ENCODE results near the gene GARNL3.

Gene GARNL3

GRCh38 chr9:127233550-127233949 is 31.0 kb upstream of the GARNL3 start:
- DNase-seq = no peak
- no peak for ATAC-seq

- DNase-seq (no peak), ATAC-seq (no peak)
These were observed 30.6 kb upstream of the GARNL3 start for GRCh38 chr9:127233989-127234388.

GRCh38 chr9:127237801-127238200 is 26.8 kb upstream of the GARNL3 start:
- ATAC-seq (no peak), DNase-seq (no peak)

GRCh38 chr9:127241354-127241753 is 23.2 kb upstream of the GARNL3 start:
- DNase-seq = no peak
- no peak for ATAC-seq

- DNase-seq (peak; percentile 96), ATAC-seq (peak; percentile 100)
These were observed 19.7 kb upstream of the GARNL3 start for GRCh38 chr9:127244609-127245601.

- ATAC-seq (no peak), DNase-seq (no peak)
These were observed 18.9 kb upstream of the GARNL3 start for GRCh38 chr9:127245637-127246164.

- ATAC-seq = no peak
- DNase-seq = no peak
These were observed 16.3 kb upstream of the GARNL3 start for GRCh38 chr9:127248241-127248640.

- no peak for DNase-seq
- ATAC-seq = no peak
These were observed 14.7 kb upstream of the GARNL3 start for GRCh38 chr9:127249877-127250276.

- ATAC-seq (no peak), DNase-seq (no peak)
These were observed 13.6 kb upstream of the GARNL3 start for GRCh38 chr9:127250896-127251391.

- ATAC-seq = no peak
- DNase-seq = no peak
These were observed 11.9 kb upstream of the GARNL3 start for GRCh38 chr9:127252410-127253318.

- ATAC-seq (no peak), DNase-seq (no peak)
These were observed 11.1 kb upstream of the GARNL3 start for GRCh38 chr9:127253446-127253845.

- DNase-seq = no peak
- no peak for ATAC-seq
These were observed 8.9 kb upstream of the GARNL3 start for GRCh38 chr9:127255692-127256091.

GRCh38 chr9:127256324-127256723 is 8.2 kb upstream of the GARNL3 start:
- DNase-seq = no peak
- ATAC-seq = no peak

- ATAC-seq = no peak
These were observed 5.7 kb upstream of the GARNL3 start for GRCh38 chr9:127258606-127259471.

GRCh38 chr9:127262602-127263001 is 2.0 kb upstream of the GARNL3 start:
- DNase-seq (no peak), ATAC-seq (no peak)

More at GRCh38 chr9:127258606-127259471, 5.7 kb upstream of the GARNL3 start:
- DNase-seq = no peak

- DNase-seq (no peak), ATAC-seq (no peak)
These were observed 1.3 kb upstream of the GARNL3 start for GRCh38 chr9:127263237-127263636.

GRCh38 chr9:127263664-127264063 is 910 bp upstream of the GARNL3 start:
- no peak for DNase-seq
- no peak for ATAC-seq

GRCh38 chr9:127267793-127268525 is 3.4 kb downstream of the GARNL3 start:
- DNase-seq = no peak
- no peak for ATAC-seq

- DNase-seq (no peak), ATAC-seq (no peak)
These were observed 4.9 kb downstream of the GARNL3 start for GRCh38 chr9:127269449-127269848.

GRCh38 chr9:127273326-127273725 is 8.8 kb downstream of the GARNL3 start:
- ATAC-seq (no peak), DNase-seq (no peak)

- no peak for ATAC-seq
- no peak for DNase-seq
These were observed 12.5 kb downstream of the GARNL3 start for GRCh38 chr9:127277099-127277498.
